ENCODE data around the gene CEP170.

GRCh38 chr1:243233908-243234307 lies 21.2 kb downstream of the CEP170 start:
- TF ChIP-seq CTCF (IDR thresholded peaks at IDR 0.05; ENCODE audit: poor library complexity, severe bottlenecking), result no peak
- no peak for TF ChIP-seq MXI1 (conservative IDR thresholded peaks at IDR 0.05; ENCODE audit: poor library complexity, severe bottlenecking)
- TF ChIP-seq SMC3 (conservative IDR thresholded peaks at IDR 0.05; ENCODE audit: poor library complexity), result no peak
